HepG2 (cell line): ENCODE data around the gene SLC25A10. TPM values are rescaled to one million over a fixed set of nuclear protein-coding genes. Genes with fewer than 3 reads are reported as not detected.

Experiments
- ARNTL ChIP-seq: sonication (generic); formaldehyde crosslinking; IDR thresholded peaks from 2 replicates; pipeline ENCODE4 v1.4.0; 2020; ENCODE audit warnings: mild to moderate bottlenecking, missing genetic modification reagents
- DMAP1 ChIP-seq: IDR thresholded peaks from 2 replicates; pipeline ENCODE4 v1.6.1; 2016
- HNRNPLL ChIP-seq: fragments of 200-400 bp; formaldehyde crosslinking; IDR thresholded peaks from 2 replicates; pipeline ENCODE4 v1.6.1; 2017; ENCODE audit warnings: mild to moderate bottlenecking, low read depth, low read length; ENCODE audit not compliant: poor library complexity, severe bottlenecking
- REST ChIP-seq, 2 experiments: IDR thresholded peaks; 2 replicates each; pipeline ENCODE4 v1.6.1; 2011 to 2012; ENCODE audit warnings: low read length in 2 of 2, borderline replicate concordance in 1 of 2, low read depth in 1 of 2, mild to moderate bottlenecking in 1 of 2, moderate library complexity in 1 of 2
- SAP130 ChIP-seq: IDR thresholded peaks from 2 replicates; pipeline ENCODE4 v1.6.1; 2016; ENCODE audit warnings: low read depth
- SKI ChIP-seq: fragments of 450-650 bp; IDR thresholded peaks from one replicate; pipeline ENCODE4 v1.6.1; 2018; ENCODE audit warnings: mild to moderate bottlenecking; ENCODE audit not compliant: partially characterized antibody
- SMAD3 ChIP-seq: sonication (generic); formaldehyde crosslinking; IDR thresholded peaks from 2 replicates; pipeline ENCODE4 v1.4.0; 2020; ENCODE audit warnings: missing genetic modification reagents
- SMC3 ChIP-seq: IDR thresholded peaks from 2 replicates; pipeline ENCODE4 v1.6.1; 2011; ENCODE audit warnings: low read length, improper control_type of control experiment
- THAP7 ChIP-seq: sonication (generic); formaldehyde crosslinking; IDR thresholded peaks from 2 replicates; pipeline ENCODE4 v1.8.1; 2023; ENCODE audit warnings: mild to moderate bottlenecking, missing genetic modification reagents
- ZBTB3 ChIP-seq: sonication (generic); formaldehyde crosslinking; IDR thresholded peaks from 2 replicates; pipeline ENCODE4 v1.4.0; 2020; ENCODE audit warnings: low read depth, mild to moderate bottlenecking, moderate library complexity, missing genetic modification reagents, borderline replicate concordance
- ZFP62 ChIP-seq: sonication (generic); formaldehyde crosslinking; IDR thresholded peaks from 2 replicates; pipeline ENCODE4 v1.4.0; 2020; ENCODE audit warnings: missing genetic modification reagents
- ZNF256 ChIP-seq: sonication (generic); formaldehyde crosslinking; conservative IDR thresholded peaks from 2 replicates; pipeline ENCODE4 v1.4.0; 2020; ENCODE audit warnings: missing genetic modification reagents
- ZNF335 ChIP-seq: sonication (generic); formaldehyde crosslinking; IDR thresholded peaks from 2 replicates; pipeline ENCODE4 v1.4.0; 2020; ENCODE audit warnings: missing genetic modification reagents
- ZNF775 ChIP-seq: sonication (generic); formaldehyde crosslinking; IDR thresholded peaks from 2 replicates; pipeline ENCODE4 v1.4.0; 2020; ENCODE audit warnings: missing genetic modification reagents, mild to moderate bottlenecking, moderate library complexity, borderline replicate concordance
- polyA plus RNA-seq, 8 experiments: library from polyadenylated mRNA; depleted of rRNA in 3 of 8; stranded (reverse) in 7 of 8; unstranded in 1 of 8; fragments of >200 nt; fragmentation: Illumina TruSeq in 4 of 8; extraction: Trizol in 4 of 8; gene quantifications; 2 replicates each; pipeline versions ENCODE4 v1.2.1 to v1.2.3, GENCODE V29; 2011 to 2016; ENCODE audit warnings: low read depth in 4 of 8, missing spikeins in 1 of 8, mixed read lengths in 1 of 8; ENCODE audit not compliant: insufficient read depth in 1 of 8
- total RNA-seq, 5 experiments: library from RNA; depleted of rRNA; stranded (reverse); fragments of >200 nt; fragmentation: Illumina TruSeq; extraction: Trizol; gene quantifications; 2 replicates each; pipeline ENCODE4 v1.2.3, GENCODE V29; 2016; ENCODE audit warnings: low read depth in 1 of 5
- TF ChIP-seq, protein P1 (sequence below), 2 experiments: fragments of 450-650 bp in 1 of 2; sonication (generic) in 1 of 2; formaldehyde crosslinking in 1 of 2; IDR thresholded peaks; 2 replicates each; pipeline versions ENCODE4 v1.6.1 to v1.8.0; 2016 to 2022; ENCODE audit warnings: antibody characterized with exemption in 1 of 2, mild to moderate bottlenecking in 1 of 2, missing genetic modification reagents in 1 of 2

SLC25A10 gene
- total and polyA plus RNA-seq, 2 of the 13 experiments (the other 11 are each of a cell fraction or from before 2014, with no cell fraction given): 46.5 to 140 TPM

- TF ChIP-seq THAP7 (peak; percentile 54; the same call in 1 of the 2 replicates), ZNF775 (CRISPR knock-in tag) (no peak; the same call in 1 of the 2 replicates), HNRNPLL (peak; percentile 56), ZNF256 (CRISPR knock-in tag) (0 out of 2 replicates have a peak, but pooled peaks have one; percentile 25), ZFP62 (CRISPR knock-in tag) (0 out of 2 replicates have a peak, but pooled peaks have one; percentile 29), SKI (no peak), SAP130 (peak; percentile 99), SMC3 (no peak), REST (IDR thresholded peaks at IDR 0.05; ENCODE audit: borderline replicate concordance in 1 of 2, low read depth in 1 of 2, low read length in 2 of 2) (no peak), ARNTL (no peak), ZBTB3 (CRISPR knock-in tag) (no peak), ZNF335 (CRISPR knock-in tag) (peak; percentile 91), SMAD3 (no peak; the same call in 1 of the 2 replicates), DMAP1 (peak; percentile 85; the same call in 1 of the 2 replicates)
- TF ChIP-seq, protein P1, sequence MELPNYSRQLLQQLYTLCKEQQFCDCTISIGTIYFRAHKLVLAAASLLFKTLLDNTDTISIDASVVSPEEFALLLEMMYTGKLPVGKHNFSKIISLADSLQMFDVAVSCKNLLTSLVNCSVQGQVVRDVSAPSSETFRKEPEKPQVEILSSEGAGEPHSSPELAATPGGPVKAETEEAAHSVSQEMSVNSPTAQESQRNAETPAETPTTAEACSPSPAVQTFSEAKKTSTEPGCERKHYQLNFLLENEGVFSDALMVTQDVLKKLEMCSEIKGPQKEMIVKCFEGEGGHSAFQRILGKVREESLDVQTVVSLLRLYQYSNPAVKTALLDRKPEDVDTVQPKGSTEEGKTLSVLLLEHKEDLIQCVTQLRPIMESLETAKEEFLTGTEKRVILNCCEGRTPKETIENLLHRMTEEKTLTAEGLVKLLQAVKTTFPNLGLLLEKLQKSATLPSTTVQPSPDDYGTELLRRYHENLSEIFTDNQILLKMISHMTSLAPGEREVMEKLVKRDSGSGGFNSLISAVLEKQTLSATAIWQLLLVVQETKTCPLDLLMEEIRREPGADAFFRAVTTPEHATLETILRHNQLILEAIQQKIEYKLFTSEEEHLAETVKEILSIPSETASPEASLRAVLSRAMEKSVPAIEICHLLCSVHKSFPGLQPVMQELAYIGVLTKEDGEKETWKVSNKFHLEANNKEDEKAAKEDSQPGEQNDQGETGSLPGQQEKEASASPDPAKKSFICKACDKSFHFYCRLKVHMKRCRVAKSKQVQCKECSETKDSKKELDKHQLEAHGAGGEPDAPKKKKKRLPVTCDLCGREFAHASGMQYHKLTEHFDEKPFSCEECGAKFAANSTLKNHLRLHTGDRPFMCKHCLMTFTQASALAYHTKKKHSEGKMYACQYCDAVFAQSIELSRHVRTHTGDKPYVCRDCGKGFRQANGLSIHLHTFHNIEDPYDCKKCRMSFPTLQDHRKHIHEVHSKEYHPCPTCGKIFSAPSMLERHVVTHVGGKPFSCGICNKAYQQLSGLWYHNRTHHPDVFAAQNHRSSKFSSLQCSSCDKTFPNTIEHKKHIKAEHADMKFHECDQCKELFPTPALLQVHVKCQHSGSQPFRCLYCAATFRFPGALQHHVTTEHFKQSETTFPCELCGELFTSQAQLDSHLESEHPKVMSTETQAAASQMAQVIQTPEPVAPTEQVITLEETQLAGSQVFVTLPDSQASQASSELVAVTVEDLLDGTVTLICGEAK (IDR thresholded peaks at IDR 0.05): peak; percentile 95
- TF ChIP-seq, protein P1 (CRISPR knock-in tag; IDR thresholded peaks at IDR 0.05): peak; percentile 82
These were observed 45.5 kb upstream of the SLC25A10 start, which contains the start of the genes CCDC137 and OXLD1 (continued) for GRCh38 chr17:81666342-81667191.
